ENCODE data around the gene TMEM266. TPM values are rescaled to one million over a fixed set of nuclear protein-coding genes. Genes with fewer than 3 reads are reported as not detected.
A peak's percentile ranks its signal among the peaks of the same experiment; 100 is the strongest.

TMEM266 gene
- total RNA-seq, 1 donor from 2014 or later: 0.21 TPM

- TF ChIP-seq, protein P1, sequence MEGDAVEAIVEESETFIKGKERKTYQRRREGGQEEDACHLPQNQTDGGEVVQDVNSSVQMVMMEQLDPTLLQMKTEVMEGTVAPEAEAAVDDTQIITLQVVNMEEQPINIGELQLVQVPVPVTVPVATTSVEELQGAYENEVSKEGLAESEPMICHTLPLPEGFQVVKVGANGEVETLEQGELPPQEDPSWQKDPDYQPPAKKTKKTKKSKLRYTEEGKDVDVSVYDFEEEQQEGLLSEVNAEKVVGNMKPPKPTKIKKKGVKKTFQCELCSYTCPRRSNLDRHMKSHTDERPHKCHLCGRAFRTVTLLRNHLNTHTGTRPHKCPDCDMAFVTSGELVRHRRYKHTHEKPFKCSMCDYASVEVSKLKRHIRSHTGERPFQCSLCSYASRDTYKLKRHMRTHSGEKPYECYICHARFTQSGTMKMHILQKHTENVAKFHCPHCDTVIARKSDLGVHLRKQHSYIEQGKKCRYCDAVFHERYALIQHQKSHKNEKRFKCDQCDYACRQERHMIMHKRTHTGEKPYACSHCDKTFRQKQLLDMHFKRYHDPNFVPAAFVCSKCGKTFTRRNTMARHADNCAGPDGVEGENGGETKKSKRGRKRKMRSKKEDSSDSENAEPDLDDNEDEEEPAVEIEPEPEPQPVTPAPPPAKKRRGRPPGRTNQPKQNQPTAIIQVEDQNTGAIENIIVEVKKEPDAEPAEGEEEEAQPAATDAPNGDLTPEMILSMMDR (IDR thresholded peaks at IDR 0.05; ENCODE audit: insufficient read depth, low read length, poor library complexity, severe bottlenecking): no peak
- Histone ChIP-seq H3K4me3 (ENCODE audit: low read depth, low read length) (no peak overlapping the region), H3K27me3 (ENCODE audit: control insufficient read depth, insufficient read depth, low read length) (no peaks in the 10 kb centered on the region), H3K36me3 (ENCODE audit: control insufficient read depth, insufficient read depth, low read length) (no peaks in the 10 kb centered on the region)
- DNase-seq (ENCODE audit: low read depth): no peak
These were observed 155.8 kb downstream of the TMEM266 start for GRCh38 chr15:76215634-76216033.

DNA sequence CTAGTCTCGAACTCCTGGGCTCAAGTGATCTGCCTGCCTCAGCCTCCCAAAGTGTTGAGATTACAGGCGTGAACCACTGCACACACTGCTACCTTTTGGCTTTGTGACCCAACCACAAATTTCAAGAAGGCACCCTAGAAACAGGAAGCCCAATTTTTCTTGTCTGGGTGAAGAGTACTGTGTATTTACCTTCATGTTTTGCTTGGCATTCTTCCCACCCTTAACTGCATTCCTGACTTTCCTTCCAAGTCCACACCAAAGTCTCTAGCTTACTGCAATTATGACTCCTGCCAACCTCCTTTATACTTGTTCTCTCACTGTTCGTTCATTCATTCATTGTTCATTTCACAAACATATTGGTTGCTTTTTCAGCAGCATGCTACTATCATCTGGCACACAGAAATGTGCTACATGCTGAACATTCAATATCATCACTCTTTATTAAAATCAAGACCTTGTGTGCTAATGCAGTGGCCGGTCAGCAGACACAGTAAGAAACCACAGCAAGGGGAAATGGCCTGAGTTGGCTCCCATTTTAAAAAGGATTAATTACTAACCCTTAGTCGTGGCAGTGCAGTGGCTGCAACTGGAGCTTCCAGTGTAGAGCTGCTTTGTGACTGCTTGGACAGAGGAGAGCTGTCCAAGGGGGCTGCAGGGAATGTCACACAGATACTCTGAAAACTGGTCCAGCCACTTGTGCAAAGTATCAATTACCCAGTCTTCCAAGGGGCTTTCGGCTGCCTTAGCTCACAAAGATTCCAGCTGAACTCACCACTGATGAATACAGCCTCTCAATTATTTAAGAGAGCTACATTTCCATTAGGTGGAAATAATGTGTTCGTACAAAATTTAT is 157.5 kb downstream of the TMEM266 start:
- DNase-seq (ENCODE audit: low read depth): peak; percentile 51
- TF ChIP-seq, protein P1 (IDR thresholded peaks at IDR 0.05; ENCODE audit: insufficient read depth, low read length, poor library complexity, severe bottlenecking): no peak

DNA sequence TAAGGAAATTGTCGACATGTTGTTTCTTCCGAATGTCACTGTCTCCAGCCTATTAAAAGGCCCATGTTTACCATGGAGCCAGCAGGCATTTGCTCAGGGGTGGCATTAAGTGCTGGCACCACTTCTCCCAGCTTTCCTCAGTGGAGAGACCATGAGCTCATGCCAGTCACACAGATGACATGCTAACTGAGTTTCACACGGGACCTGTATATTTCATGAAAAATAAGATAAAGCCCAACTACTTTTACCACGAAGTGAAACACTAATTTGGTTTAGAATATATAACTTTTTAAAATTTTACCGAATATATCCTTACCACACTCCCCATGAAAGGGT is 158.1 kb downstream of the TMEM266 start:
- Histone ChIP-seq H3K36me3 (ENCODE audit: control insufficient read depth, insufficient read depth, low read length) (no peaks in the 10 kb centered on the region), H3K4me3 (ENCODE audit: low read depth, low read length) (no peak overlapping the region), H3K27me3 (ENCODE audit: control insufficient read depth, insufficient read depth, low read length) (no peaks in the 10 kb centered on the region)
- no peak for DNase-seq (ENCODE audit: low read depth)
- TF ChIP-seq, protein P1 (IDR thresholded peaks at IDR 0.05; ENCODE audit: insufficient read depth, low read length, poor library complexity, severe bottlenecking): no peak

More for the DNA sequence above, 157.5 kb downstream of the TMEM266 start:
- H3K36me3 ChIP-seq (ENCODE audit: control insufficient read depth, insufficient read depth, low read length): no peaks in the 10 kb centered on the region
- no peaks in the 10 kb centered on the region for H3K27me3 ChIP-seq (ENCODE audit: control insufficient read depth, insufficient read depth, low read length)
- H3K4me3 ChIP-seq (ENCODE audit: low read depth, low read length): no peak overlapping the region

DNA sequence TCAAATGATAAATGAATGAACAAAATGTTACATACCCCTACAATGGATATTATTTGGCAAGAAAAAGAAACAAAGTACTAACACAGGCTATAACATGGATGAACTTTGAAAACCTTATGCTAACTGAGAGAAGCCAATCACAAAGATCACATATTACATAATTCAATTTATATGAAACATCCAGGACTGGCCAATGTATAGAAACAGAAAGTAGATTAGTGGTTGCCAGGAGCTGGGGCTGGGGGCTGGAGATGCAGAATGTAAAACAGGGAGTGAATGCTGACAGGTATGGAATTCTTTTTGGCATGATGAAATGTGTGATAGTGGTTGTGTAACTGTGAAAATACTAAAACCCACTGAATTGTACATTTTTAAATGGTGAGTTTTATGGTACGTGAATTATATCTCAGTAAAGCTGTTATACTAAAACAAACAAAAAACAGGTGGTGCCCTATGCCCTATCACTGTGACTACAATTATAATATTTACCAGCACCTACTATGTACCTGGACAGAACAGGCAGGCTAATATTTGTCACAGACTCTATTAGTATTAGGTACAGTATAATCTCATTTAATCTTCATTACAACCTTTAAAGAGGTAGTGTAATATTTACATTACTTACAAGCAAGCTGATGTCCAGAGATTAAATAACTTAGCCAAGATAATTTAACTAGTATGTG is 161.4 kb downstream of the TMEM266 start:
- H3K4me3 ChIP-seq (ENCODE audit: low read depth, low read length): no peak overlapping the region
- TF ChIP-seq, protein P1 (IDR thresholded peaks at IDR 0.05; ENCODE audit: insufficient read depth, low read length, poor library complexity, severe bottlenecking): no peak
- no peak for DNase-seq (ENCODE audit: low read depth)
- H3K36me3 ChIP-seq (ENCODE audit: control insufficient read depth, insufficient read depth, low read length): no peaks in the 10 kb centered on the region
- H3K27me3 ChIP-seq (ENCODE audit: control insufficient read depth, insufficient read depth, low read length): no peaks in the 10 kb centered on the region

DNA sequence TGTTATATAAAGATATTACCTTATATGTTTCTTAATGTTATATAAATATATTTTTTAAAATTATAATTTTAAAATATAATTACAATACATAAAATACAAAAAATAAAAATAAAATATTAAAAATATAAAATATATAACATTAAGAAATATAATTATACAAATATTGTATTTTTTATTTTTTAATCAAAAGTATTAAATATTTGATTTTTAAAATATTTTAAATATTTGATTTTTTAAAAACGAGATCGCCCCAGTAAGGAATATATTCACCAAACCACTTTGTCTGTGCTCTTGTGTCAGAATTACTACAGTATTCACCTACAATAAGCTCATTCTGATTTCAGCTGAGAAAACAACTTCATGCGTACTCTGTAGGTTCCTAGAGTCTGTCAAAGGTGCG is 162.4 kb downstream of the TMEM266 start:
- Histone ChIP-seq H3K36me3 (ENCODE audit: control insufficient read depth, insufficient read depth, low read length) (no peaks in the 10 kb centered on the region), H3K27me3 (ENCODE audit: control insufficient read depth, insufficient read depth, low read length) (no peaks in the 10 kb centered on the region), H3K4me3 (ENCODE audit: low read depth, low read length) (no peak overlapping the region)
- no peak for DNase-seq (ENCODE audit: low read depth)
- TF ChIP-seq, protein P1 (IDR thresholded peaks at IDR 0.05; ENCODE audit: insufficient read depth, low read length, poor library complexity, severe bottlenecking): no peak
